ENCODE measurements around the gene TIE1. TPM values are rescaled to one million over a fixed set of nuclear protein-coding genes. Genes with fewer than 3 reads are reported as not detected.

TIE1 gene
- total RNA-seq, 4 donors from 2014 or later: 15.9 to 27.9 (median 20.7) TPM

GRCh38 chr1:43352351-43352705 lies 51.5 kb downstream of the TIE1 start:
- no peaks in the 10 kb centered on the region for H3K27me3 ChIP-seq
- no peak for TF ChIP-seq CTCF (IDR thresholded peaks at IDR 0.05 in 4 of 5, conservative IDR thresholded peaks at IDR 0.05 in 1 of 5)
- TF ChIP-seq POLR2A (IDR thresholded peaks at IDR 0.05): no peak
- H3K4me1 ChIP-seq: peaks cover 0 to 8% of the 10 kb centered on the region in 2 donors
- no peak overlapping the region for H3K27ac ChIP-seq
- H3K36me3 ChIP-seq: no peaks in the 10 kb centered on the region
- in situ Hi-C loops (cut with MboI; ENCODE audit: low sequenced_read_pairs in 4 of 4): no loop called here
- DNase-seq: no peak
- no peak overlapping the region for H3K4me3 ChIP-seq
- no peaks in the 10 kb centered on the region for H3K9me3 ChIP-seq
- no peak for ATAC-seq
- intact Hi-C loops (cut with DNase I; ENCODE audit: low total_unique reads): no loop called here

GRCh38 chr1:43352881-43353280 lies 52.1 kb downstream of the TIE1 start:
- Histone ChIP-seq H3K36me3 (no peaks in the 10 kb centered on the region), H3K4me3 (no peak overlapping the region), H3K27me3 (no peaks in the 10 kb centered on the region), H3K9me3 (no peaks in the 10 kb centered on the region), H3K4me1 (peaks cover 4 to 12% of the 10 kb centered on the region in 2 donors), H3K27ac (no peak overlapping the region)
- no peak for ATAC-seq
- in situ Hi-C loops (cut with MboI; ENCODE audit: low sequenced_read_pairs in 4 of 4) (no loop called here), intact Hi-C loops (cut with DNase I; ENCODE audit: low total_unique reads) (no loop called here)
- DNase-seq: no peak
- TF ChIP-seq POLR2A (IDR thresholded peaks at IDR 0.05) (no peak), CTCF (IDR thresholded peaks at IDR 0.05 in 4 of 5, conservative IDR thresholded peaks at IDR 0.05 in 1 of 5) (no peak)

- in situ Hi-C loops (cut with MboI; ENCODE audit: low sequenced_read_pairs in 4 of 4): no loop called here
- ATAC-seq: no peak
Observed at GRCh38 chr1:43354471-43354870, 53.7 kb downstream of the TIE1 start.

GRCh38 chr1:43354936-43355335 lies 54.2 kb downstream of the TIE1 start:
- no peaks in the 10 kb centered on the region for H3K27me3 ChIP-seq
- no peak for ATAC-seq
- DNase-seq: no peak
- no peak overlapping the region for H3K27ac ChIP-seq
- H3K9me3 ChIP-seq: no peaks in the 10 kb centered on the region
- intact Hi-C loops (cut with DNase I; ENCODE audit: low total_unique reads): loop anchor here (5.0 kb wide), 1 partner anchor 58 kb away; no protein-coding TSS in a partner anchor
- in situ Hi-C loops (cut with MboI; ENCODE audit: low sequenced_read_pairs in 4 of 4): no loop called here
- H3K4me3 ChIP-seq: no peak overlapping the region
- peaks cover 10 to 12% of the 10 kb centered on the region in 2 donors for H3K4me1 ChIP-seq
- H3K36me3 ChIP-seq: no peaks in the 10 kb centered on the region
- TF ChIP-seq CTCF (IDR thresholded peaks at IDR 0.05 in 4 of 5, conservative IDR thresholded peaks at IDR 0.05 in 1 of 5): no peak
- TF ChIP-seq POLR2A (IDR thresholded peaks at IDR 0.05): no peak

More at GRCh38 chr1:43354471-43354870, 53.7 kb downstream of the TIE1 start:
- no peaks in the 10 kb centered on the region for H3K27me3 ChIP-seq
- no peaks in the 10 kb centered on the region for H3K9me3 ChIP-seq
- no peak for DNase-seq
- TF ChIP-seq POLR2A (IDR thresholded peaks at IDR 0.05) (no peak), CTCF (IDR thresholded peaks at IDR 0.05 in 4 of 5, conservative IDR thresholded peaks at IDR 0.05 in 1 of 5) (no peak)
- H3K27ac ChIP-seq: no peak overlapping the region
- intact Hi-C loops (cut with DNase I; ENCODE audit: low total_unique reads): no loop called here
- peaks cover 10 to 12% of the 10 kb centered on the region in 2 donors for H3K4me1 ChIP-seq
- no peak overlapping the region for H3K4me3 ChIP-seq
- no peaks in the 10 kb centered on the region for H3K36me3 ChIP-seq

GRCh38 chr1:43357251-43357650 lies 56.5 kb downstream of the TIE1 start:
- peaks cover 0 to 19% of the 10 kb centered on the region in 2 donors for H3K36me3 ChIP-seq
- H3K27ac ChIP-seq: peak overlapping the region in 1 of 4 donors; percentile 90
- H3K9me3 ChIP-seq: no peaks in the 10 kb centered on the region
- no peak for TF ChIP-seq CTCF (IDR thresholded peaks at IDR 0.05 in 4 of 5, conservative IDR thresholded peaks at IDR 0.05 in 1 of 5)
- ATAC-seq (no peak), DNase-seq (no peak)
- H3K27me3 ChIP-seq: no peaks in the 10 kb centered on the region
- H3K4me1 ChIP-seq: peaks cover 10 to 12% of the 10 kb centered on the region in 2 donors
- in situ Hi-C loops (cut with MboI; ENCODE audit: low sequenced_read_pairs in 4 of 4): no loop called here
- no peak overlapping the region for H3K4me3 ChIP-seq
- intact Hi-C loops (cut with DNase I; ENCODE audit: low total_unique reads): loop anchor here (5.0 kb wide), 1 partner anchor 60 kb away; no protein-coding TSS in a partner anchor
